ENCODE data around the gene TBRG1.
"Not testable (repeated sequence)": the region's sequence is repeated elsewhere in the genome, so short reads cannot be mapped to it uniquely, and the experiment has no call there.

Gene TBRG1

DNA sequence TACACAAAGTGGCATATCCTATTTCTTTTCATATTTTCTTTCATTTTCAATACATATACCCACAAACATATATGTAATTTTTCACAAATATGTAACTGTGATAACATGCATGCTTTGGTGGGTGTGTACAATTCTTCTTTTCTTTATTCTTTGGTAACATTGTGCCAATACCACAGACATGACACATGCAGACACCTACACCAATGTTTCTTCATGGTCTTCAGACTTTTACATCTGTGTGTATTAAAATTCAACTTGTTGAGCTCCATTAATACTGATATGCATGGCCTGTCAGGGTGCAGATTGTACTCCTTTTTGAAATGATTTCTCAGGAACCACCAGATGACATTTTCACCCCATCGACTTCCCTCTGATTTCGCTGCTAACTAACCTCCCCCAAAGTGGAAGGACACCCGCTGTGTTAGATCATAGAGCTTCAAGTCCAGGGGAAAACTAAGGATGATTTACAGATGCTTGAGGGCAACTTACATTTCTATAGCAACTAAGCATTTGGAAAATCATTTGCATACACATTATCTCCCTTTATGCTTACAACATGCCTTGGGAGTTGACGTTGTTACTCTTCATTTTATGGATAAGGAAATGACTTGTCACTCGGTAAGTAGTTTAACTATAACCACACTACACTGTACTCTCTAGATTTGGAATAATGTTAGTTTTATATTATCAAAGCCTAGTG lies 21.9 kb upstream of the TBRG1 start:
- DNase-seq (ENCODE audit: low read depth) = no peak
- TF ChIP-seq, protein P1, sequence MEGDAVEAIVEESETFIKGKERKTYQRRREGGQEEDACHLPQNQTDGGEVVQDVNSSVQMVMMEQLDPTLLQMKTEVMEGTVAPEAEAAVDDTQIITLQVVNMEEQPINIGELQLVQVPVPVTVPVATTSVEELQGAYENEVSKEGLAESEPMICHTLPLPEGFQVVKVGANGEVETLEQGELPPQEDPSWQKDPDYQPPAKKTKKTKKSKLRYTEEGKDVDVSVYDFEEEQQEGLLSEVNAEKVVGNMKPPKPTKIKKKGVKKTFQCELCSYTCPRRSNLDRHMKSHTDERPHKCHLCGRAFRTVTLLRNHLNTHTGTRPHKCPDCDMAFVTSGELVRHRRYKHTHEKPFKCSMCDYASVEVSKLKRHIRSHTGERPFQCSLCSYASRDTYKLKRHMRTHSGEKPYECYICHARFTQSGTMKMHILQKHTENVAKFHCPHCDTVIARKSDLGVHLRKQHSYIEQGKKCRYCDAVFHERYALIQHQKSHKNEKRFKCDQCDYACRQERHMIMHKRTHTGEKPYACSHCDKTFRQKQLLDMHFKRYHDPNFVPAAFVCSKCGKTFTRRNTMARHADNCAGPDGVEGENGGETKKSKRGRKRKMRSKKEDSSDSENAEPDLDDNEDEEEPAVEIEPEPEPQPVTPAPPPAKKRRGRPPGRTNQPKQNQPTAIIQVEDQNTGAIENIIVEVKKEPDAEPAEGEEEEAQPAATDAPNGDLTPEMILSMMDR (conservative IDR thresholded peaks at IDR 0.05; ENCODE audit: low read depth, low read length) = no peak
- H3K4me3 ChIP-seq (ENCODE audit: low read depth, low read length) = no peak overlapping the region

DNA sequence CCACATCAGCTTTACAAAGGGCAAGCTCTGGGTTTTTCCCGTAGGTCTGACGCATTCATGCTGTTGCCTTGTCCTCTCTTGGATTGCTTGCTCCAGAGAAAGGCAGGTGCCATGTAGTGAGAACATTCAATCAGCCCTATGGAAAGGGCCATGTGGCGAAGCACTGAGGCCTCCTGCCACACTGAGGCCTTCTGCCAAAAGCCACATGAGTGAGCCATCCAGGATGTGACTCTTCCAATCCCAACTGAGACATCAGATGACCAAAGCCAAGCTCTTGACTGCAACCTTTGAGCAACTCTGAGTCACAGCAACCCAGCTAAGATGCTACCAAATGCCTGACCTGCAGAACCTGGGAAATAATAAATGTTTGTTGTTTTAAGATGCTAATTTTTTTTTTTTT lies 20.5 kb upstream of the TBRG1 start:
- no peak overlapping the region for H3K4me3 ChIP-seq (ENCODE audit: low read depth, low read length)
- DNase-seq (ENCODE audit: low read depth) = peak; percentile 29
- TF ChIP-seq, protein P1 (conservative IDR thresholded peaks at IDR 0.05; ENCODE audit: low read depth, low read length) = no peak

DNA sequence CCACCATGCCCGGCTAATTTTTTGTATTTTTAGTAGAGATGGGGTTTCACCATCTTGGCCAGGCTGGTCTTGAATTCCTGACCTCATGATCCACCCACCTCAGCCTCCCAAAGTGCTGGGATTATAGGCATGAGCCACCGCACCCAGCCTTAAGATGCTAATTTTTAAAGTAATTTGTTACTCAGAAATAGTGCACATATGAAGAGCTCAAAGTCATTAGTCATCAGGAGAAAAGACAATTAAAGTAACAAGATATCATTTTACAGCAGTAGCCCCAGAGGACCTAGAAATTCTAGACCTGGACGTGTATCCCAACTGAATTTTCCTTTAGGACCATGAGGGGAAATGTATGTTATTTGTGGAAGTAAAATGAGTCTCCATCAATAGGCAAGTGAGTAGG lies 19.9 kb upstream of the TBRG1 start:
- not testable (repeated sequence) for DNase-seq (ENCODE audit: low read depth); H3K4me3 ChIP-seq (ENCODE audit: low read depth, low read length)

DNA sequence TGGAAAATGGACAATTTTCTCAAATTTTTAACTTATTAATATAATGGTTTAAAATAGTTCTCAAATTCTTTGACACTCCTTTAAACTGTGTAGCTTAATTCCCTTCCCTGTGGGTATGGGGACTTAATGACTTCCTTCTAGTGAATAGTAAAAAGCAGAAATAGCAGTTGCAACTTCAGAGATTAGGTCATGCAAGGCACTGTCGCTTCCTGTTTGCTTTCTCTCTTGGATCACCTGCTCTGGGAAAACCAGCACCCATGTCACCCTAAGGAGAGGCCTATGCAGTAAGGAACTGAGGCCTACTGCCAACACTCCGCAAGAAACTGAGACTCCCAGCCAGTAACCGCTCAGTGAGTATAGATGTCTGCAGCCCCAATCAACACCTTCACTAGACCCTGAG lies 16.9 kb upstream of the TBRG1 start:
- DNase-seq (ENCODE audit: low read depth) = no peak
- no peak overlapping the region for H3K4me3 ChIP-seq (ENCODE audit: low read depth, low read length)
- TF ChIP-seq, protein P1 (conservative IDR thresholded peaks at IDR 0.05; ENCODE audit: low read depth, low read length) = no peak

DNA sequence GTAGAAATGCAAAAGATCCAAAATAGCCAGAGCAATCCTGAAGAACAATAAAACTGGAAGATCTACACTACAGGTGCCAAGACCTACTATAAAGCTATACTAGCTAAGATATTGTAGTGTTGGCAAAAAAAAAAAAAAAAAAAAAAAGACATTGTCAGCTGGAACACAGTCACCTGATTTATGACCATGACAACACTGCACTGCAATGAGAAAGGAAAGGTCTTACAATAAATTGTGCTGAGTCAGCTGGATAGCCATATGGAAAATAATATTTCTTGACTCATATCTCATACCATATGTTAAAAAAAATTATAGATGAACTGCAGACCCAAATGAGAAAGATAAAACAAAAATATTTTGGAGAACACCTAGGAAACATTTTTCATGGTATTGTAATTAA lies 14.5 kb upstream of the TBRG1 start:
- TF ChIP-seq, protein P1 (conservative IDR thresholded peaks at IDR 0.05; ENCODE audit: low read depth, low read length) = no peak
- no peak overlapping the region for H3K4me3 ChIP-seq (ENCODE audit: low read depth, low read length)
- DNase-seq (ENCODE audit: low read depth) = no peak

DNA sequence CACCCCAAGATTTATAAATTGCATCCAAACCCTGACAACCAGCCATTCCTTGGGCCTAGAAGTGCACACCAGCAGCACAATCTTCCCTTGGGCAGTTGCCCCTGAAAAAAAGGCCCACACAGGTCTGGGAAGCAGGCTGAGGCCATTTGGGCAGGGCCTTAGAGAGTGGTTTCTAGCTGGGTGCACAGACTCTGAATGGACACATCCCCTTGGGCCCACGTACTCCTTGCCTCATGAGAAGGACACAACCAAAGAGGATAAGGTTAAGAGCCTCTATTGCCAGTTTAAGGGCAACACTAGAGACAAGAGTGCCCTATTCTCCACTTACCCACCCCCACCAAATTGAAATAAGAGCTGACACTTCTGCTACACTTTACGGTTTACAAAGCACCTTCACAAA lies 12.4 kb upstream of the TBRG1 start:
- DNase-seq (ENCODE audit: low read depth) = no peak
- TF ChIP-seq, protein P1 (conservative IDR thresholded peaks at IDR 0.05; ENCODE audit: low read depth, low read length) = no peak
- H3K4me3 ChIP-seq (ENCODE audit: low read depth, low read length) = no peak overlapping the region

DNA sequence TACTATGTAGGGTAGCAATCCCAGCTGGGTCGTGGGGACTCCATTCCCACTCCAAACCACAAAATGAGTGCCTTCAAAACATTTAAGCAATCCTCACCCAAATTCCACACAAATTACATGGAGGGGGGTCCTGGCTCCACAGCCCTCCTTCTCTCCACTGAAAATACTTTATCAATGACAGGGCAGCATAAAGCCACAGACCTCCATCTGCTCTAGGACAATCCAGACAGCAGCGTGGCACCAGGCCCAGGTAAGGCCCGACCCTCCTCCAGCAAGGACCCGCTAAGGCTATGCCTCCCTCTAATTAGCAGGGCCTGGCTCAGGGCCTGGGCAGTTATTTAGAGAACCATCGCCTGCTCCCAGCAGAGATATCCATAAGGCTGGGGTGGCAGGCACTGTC lies 11.6 kb upstream of the TBRG1 start, which contains the start of gene PANX3:
TSS of gene PANX3 (plus strand) at position 365 of the 400 bp plus-strand sequence. CDS start 129 bp downstream, outside the sequence.
- no peak for DNase-seq (ENCODE audit: low read depth)
- H3K4me3 ChIP-seq (ENCODE audit: low read depth, low read length) = no peak within 1 kb of the TSS
- TF ChIP-seq, protein P1 (conservative IDR thresholded peaks at IDR 0.05; ENCODE audit: low read depth, low read length) = no peak

All from choroid plexus epithelial cell (primary cell).